HG03108 (cell line): Measurements from ENCODE around the gene FAM241B.

Source experiments
- ATAC-seq: cut with Tn5 transposase; IDR thresholded peaks from one replicate; pipeline ENCODE4 v1.9.1; 2021; ENCODE audit warnings: moderate library complexity; ENCODE audit not compliant: unreplicated experiment

Gene FAM241B

GRCh38 chr10:69662901-69663300, 32.9 kb downstream of the FAM241B start:
- ATAC-seq, result no peak

GRCh38 chr10:69663369-69663947, 33.4 kb downstream of the FAM241B start:
- no peak for ATAC-seq

GRCh38 chr10:69665474-69666320, 35.6 kb downstream of the FAM241B start:
- no peak for ATAC-seq

- no peak for ATAC-seq
Measured at GRCh38 chr10:69666756-69667155, 36.7 kb downstream of the FAM241B start.

GRCh38 chr10:69668721-69669120, 38.7 kb downstream of the FAM241B start:
- no peak for ATAC-seq

- ATAC-seq, result no peak
Measured at GRCh38 chr10:69669409-69669808, 39.4 kb downstream of the FAM241B start.

GRCh38 chr10:69673521-69673920, 43.5 kb downstream of the FAM241B start:
- no peak for ATAC-seq

GRCh38 chr10:69674786-69675185, 44.7 kb downstream of the FAM241B start:
- ATAC-seq, result no peak

GRCh38 chr10:69676301-69676700, 46.3 kb downstream of the FAM241B start:
- no peak for ATAC-seq

GRCh38 chr10:69677985-69678654, 48.1 kb downstream of the FAM241B start:
- no peak for ATAC-seq

- no peak for ATAC-seq
Measured at GRCh38 chr10:69679736-69680135, 49.7 kb downstream of the FAM241B start.

GRCh38 chr10:69680610-69681009, 50.6 kb downstream of the FAM241B start:
- ATAC-seq, result no peak

GRCh38 chr10:69681436-69681835, 51.4 kb downstream of the FAM241B start:
- ATAC-seq, result no peak

GRCh38 chr10:69682955-69683474, 53.0 kb downstream of the FAM241B start:
- ATAC-seq, result no peak
